NCI-H1105 treated with DMSO at 0.1 percent for 48 hours (cell line): ENCODE measurements around the gene NOSIP.

Experiments
- DNase-seq: peaks from one replicate; lab custom pipeline; 2025; lab: John Stamatoyannopoulos, UW

NOSIP gene

DNA sequence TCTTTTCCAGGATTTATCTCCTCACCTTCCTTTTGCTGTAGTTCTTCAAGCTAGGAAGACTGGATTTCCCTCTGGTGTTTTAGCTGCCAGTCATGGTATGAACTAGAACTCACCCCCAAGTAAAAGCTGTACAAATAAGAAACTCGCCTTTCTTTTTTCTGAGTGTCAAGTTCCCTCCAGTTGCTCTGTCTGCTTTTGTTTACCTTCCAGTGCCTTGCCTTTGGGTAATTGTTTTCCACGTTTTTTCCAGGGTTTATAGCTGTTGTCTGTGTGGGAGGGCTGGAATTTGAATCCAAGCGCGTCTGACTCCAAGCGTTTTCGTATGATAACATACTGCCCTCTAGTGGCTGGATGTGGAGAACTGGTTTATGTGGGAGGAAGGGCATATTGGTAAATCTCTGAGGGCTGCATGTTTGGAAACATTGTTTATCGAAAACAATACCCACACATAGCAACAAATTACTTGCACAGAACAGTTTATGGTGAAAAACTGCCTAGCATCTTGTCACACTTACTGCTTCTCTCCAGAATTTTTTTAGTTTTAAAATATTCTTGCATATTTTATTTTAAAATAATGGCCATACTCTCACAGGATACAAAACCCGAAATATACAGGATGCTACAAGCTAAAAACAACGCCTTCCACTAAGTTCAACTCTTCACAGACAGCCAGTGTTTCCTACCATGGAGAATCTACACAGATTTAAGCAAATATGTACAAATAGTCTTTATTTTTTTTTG, 33.4 kb downstream of the NOSIP start:
- peak; percentile 83 for DNase-seq

DNA sequence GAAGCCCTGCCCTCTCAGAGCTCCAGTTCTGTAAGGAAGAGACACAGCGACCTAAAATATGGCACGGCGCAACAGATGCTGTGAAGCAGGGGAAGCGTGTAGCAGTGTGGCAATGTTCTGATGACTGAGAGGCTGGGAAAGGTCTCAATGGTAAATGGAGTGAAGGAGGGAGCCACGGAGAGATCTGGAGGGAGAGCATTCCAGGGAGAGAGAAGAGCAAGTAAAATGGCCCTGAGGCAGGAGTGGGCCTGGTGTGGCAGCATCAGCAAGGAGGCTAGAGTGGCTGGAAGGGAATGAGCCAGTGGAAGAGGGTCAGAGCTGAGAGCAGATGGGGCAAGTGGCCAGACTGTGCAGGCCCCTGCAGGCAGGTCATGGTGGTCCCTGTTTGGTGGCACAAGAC, 36.2 kb downstream of the NOSIP start:
- DNase-seq = no peak

DNA sequence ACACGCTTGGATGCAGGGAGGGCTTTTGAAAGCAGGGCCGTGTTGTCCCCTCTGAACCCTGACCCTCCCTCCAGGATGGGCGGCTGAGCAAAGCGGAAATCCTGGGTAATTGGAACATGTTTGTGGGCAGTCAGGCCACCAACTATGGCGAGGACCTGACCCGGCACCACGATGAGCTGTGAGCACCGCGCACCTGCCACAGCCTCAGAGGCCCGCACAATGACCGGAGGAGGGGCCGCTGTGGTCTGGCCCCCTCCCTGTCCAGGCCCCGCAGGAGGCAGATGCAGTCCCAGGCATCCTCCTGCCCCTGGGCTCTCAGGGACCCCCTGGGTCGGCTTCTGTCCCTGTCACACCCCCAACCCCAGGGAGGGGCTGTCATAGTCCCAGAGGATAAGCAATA, 37.3 kb downstream of the NOSIP start:
- DNase-seq = no peak

DNA sequence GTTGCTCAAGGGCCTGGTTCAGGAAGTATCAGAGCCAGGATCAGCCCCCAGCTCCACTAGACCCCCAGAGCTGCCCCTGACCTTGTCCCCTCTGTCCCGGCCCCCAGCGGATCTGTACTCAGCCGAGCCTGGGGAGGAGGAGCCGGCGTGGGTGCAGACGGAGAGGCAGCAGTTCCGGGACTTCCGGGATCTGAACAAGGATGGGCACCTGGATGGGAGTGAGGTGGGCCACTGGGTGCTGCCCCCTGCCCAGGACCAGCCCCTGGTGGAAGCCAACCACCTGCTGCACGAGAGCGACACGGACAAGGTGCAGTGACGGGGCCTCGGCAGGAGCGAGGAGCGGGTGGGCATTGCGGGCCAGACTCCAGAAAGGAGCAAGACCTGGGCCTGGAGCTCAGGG, 37.9 kb downstream of the NOSIP start:
- no peak for DNase-seq

DNA sequence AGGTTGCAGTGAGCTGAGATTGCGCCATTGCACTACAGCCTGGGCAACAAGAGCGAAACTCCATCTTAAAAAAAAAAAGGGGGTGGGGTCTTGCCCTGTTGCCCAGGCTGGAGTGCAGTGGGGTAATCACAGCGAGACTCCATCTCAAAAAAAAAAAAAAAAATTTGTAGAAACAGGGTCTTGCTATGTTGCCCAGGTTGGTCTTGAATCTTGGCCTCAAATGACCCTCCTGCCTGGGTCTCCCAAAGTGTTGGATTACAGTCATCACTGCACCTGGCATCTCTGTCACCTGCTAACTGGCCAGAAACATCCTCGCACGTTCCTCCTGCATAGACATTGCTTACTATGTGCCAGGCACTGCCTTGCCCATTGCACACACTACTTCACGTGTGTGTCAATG, 38.4 kb downstream of the NOSIP start:
- no peak for DNase-seq

DNA sequence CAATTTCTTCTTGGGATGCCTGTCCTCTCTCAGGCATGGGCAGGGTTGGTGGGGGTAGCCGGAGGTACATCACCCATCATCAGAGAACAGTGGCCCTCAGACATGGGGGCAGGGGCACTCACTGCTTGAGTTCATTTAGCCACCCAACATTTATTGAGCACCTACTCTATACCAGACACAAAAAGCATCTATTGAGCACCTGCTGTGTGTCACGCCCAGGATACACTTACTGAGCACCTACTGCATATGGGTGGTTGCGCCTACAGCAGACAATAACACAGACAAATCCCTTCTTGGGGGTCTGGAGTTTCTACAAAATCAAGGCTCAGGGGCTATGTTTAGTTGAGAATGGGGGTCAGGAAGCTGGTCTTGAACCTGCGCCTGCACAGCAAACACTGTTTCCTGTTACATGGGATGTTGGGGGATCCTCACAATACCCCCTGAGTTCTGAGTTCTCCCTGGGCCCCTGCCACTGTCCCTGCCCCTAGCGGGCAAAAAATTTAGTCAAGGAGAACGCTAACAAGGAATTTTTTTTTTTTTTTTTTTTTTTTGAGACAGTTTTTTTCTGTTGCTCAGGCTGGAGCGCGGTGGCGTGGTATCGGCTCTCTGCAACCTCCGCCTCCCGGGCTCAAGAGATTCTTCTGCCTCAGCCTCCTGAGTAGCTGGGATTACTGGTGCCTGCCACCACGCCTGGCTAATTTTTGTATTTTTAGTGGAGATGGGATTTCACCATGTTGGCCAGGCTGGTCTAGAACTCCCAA, 41.0 kb downstream of the NOSIP start:
- DNase-seq = no peak

DNA sequence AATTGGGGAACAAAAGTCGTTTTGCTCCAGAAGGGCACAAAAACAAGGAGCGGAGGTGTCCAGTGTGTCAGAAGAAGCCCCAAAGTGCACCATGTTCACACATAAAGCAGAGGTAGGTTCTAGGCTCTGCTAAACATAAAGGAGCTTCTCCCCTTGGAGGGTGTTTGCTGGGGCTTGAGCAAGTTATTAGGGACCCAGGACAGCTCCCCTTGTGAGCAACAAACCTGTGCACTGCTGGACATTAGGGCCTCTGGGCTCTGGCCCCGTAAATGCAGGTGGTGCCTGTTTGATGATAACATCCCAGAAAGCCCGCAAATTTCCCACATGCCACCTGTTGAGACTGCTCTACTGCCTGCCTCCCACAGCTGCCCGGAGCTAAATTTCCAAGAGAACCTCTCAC, 41.7 kb downstream of the NOSIP start:
- DNase-seq = no peak

DNA sequence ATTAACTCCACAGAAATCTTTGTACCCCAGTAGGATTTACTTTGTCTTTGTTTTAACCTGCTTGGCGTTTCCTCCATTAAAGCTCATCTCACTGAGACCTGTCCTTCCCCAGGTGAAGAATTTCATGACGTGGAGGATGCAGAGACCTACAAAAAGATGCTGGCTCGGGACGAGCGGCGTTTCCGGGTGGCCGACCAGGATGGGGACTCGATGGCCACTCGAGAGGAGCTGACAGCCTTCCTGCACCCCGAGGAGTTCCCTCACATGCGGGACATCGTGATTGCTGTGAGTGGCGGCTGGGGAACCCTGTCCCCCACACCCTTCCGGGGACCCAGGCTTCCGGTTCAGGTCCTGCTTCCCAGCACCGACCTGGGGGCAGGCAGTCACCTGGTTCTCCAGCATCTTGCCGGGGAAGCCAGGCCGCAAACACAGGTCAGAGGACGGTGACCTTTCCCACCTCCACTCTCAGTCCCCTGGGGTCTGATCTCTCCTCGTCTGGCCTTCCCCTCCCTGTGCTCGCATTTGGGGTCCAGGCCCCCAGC, 43.4 kb downstream of the NOSIP start:
- no peak for DNase-seq

DNA sequence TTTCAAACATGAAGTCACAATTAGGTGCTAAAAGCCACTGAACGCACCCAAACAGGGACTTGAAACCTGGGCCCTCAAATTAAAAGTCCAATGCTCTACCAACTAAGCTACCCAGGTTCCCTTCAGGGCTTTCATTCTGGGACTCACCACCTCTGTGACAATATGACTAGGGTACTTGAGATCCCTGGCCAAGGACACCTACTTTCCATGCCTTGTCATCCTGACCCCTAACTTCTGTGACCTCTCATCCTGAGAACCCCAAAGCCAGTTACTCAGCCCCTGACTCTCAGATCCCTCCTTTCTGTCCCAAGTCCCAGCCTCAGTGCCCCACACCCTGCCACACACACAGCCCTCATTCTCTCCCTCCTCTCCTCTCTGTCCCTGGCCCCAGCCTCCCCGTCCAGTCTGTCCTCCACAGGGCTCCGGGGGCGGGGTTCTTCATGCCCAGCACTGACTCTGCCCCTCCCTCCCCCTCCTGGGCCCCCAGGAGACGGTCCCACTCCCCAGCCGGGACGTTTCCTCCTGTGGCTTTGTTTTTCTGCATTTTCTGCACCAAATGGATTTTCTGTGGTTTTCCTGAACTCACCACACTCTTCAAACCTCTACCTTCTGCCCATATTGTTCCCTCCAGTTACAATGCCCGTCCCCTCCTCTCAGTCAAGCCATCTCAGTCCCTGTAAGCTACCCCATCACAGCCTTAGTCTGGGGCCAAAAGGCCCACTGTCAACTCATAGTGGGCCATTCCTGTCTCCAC, 45.5 kb downstream of the NOSIP start:
- no peak for DNase-seq

DNA sequence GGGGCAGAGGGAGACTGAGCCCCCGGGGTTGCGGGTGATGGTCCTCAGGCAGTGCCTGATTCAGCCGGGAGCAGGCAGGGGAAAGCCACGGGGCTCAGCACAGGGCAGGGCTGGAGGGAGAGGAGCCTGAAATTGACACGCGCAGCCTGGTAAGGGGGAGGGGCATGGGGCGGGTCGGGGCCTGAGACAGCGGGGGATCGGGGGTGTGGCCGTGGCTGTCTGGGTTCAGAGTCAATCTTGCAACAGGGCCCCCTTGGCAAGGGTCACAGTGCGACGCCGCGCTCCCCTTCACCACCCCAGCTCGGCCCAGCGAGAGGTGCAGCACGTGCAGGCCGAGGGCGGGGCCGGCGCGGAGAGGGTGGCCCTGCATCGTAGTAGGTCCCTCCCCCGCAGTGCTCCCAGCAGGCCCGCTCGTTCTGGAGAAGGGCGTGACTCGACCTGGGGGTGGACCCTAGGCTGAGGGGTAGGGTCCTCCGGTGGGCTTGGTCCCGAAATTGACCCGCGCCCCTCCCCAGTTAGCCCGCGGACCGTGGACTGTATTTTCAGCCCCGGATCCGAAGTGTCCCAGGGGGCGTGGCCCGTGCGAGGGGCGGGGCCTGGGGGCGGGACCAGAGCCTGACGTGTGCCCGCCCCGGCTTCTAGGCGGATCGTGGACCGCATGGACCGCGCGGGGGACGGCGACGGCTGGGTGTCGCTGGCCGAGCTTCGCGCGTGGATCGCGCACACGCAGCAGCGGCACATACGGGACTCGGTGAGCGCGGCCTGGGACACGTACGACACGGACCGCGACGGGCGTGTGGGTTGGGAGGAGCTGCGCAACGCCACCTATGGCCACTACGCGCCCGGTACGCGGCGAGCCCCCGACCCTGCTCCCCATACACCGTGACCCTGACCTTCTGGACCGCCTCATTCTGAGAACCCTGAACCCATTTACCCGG, 46.5 kb downstream of the NOSIP start:
- DNase-seq = peak; percentile 44

DNA sequence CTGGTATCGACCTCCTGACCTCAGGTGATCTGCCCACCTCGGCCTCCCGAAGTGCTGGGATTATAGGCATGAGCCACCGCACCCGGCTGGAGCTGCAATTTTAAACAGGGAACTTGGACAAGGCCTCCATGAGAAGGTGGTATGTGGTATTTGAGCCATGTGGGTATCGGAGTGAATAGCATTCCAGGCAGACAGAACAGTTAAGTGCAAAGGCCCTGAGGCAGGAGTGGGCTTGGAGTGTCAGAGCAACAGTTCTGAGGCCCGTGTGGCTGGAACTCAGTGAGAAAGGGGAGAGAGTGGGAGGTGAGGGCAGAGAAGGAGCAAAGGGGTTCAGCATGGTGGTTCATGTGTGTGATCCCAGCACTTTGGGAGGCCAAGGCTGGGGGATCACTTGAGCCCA, 49.6 kb downstream of the NOSIP start:
- no peak for DNase-seq

DNA sequence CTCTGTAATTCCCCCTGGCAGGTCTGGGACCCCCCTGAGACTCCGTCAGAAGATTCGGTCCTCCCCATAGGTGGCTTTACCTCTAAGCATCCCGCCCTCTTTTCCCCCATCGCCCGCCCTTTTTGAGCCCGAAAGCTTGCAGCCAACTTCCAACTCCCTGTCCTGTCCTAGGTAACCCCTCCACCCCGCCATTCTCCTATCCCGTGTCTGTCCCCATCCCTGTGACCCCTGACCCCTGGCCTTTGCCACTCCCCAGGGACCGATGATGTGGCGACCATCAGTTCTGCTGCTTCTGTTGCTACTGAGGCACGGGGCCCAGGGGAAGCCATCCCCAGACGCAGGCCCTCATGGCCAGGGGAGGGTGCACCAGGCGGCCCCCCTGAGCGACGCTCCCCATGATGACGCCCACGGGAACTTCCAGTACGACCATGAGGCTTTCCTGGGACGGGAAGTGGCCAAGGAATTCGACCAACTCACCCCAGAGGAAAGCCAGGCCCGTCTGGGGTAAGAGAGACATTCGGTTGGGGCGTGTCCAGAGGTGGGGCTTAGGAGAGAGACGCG, 52.1 kb downstream of the NOSIP start:
- DNase-seq = no peak

DNA sequence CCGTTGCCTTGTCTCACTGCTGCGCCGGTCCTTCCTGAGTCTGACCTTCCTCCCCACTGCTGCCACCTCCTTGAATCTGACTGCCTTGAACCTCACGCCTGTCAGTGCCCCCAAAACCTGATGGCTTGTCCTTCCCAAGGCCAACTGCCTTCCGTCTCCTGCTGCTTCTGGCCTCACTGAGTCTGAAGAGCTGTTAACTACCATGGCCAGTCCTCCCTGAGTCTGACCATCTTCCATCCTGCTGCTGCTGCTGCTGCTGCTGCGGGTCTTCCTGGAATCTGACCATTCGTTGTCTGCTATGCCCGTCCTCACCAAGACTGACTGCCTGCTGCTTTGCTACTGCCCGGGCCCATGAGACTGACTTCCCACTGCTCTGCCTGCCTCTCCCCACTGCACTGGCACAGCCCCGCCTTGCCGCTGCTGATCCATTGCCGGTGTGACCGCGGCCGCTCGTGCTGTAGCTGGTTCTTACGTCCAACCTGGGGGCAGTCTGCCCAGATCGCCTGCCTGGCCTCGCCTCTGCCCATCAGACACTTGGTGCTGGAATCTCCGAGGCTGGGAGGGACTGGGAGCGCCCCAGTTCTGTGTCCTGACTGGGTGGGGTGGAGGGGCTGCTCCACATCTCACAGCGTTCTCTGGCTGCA, 55.4 kb downstream of the NOSIP start:
- DNase-seq = no peak

DNA sequence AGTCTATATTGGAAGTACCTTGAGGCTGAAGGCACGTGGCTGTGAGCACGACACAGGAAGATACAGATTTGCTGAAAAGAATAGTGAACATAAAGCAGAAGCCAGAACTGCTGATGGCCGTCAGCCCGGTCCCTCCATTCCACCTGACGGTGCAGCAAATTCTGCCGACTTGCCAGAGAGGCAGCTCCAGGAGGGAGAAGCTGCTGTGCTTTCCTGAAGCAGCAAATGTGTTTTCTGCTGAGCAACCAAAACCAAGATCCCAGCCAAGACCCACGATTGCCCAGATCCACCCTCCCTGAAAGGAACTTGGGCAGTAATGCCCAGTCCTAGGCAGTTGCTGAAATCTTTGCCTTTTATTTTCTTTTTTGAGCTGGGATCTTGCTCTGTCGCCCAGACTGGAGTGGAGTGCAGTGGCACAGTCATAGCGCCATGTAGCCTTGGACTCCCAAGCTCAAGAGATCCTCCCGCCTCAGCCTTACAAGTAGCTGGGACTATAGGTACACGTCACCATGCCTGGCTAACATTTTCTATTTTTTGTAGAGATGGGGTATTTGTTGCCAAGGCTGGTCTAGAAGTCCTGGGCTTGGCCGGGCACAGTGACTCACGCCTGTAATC, 59.5 kb downstream of the NOSIP start:
- no peak for DNase-seq

DNA sequence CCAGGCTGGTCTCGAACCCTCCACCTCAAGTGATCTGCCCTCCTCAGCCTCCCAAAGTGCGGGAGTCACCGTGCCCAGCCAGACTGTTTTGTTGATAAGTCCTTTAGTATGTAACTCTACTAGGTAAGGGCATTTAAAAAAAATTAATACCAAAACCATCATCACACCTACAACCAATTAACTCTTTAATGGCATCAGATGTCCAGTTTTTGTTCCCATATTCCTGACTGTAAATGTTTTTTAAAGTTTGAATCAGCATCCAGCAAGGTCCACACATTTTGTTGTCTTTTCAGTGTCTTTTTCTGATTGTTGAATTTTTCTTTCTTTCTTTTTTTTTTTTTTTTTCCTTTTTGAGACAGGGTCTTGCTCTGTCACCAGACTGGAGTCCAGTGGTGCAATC, 62.3 kb downstream of the NOSIP start:
- DNase-seq = no peak

DNA sequence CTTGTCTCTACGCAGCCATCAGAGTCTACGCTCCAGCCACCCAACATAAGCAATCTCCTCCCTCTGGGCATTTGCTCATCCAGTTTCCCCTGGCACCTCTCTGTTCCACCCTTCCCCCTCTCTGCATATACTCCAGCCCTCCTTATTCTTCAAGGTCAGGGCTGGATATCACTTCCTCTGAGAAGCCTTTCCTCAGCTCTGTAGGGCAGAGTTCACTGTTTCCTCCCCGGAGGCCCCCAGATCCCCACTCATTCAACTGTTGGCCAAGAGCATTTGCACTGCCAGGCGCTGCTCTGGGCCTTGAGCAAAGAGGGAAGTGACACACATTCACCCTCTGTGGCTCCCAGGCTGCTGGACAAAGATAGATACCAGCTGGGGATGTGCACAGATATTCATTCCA, 64.6 kb downstream of the NOSIP start:
- DNase-seq = no peak

DNA sequence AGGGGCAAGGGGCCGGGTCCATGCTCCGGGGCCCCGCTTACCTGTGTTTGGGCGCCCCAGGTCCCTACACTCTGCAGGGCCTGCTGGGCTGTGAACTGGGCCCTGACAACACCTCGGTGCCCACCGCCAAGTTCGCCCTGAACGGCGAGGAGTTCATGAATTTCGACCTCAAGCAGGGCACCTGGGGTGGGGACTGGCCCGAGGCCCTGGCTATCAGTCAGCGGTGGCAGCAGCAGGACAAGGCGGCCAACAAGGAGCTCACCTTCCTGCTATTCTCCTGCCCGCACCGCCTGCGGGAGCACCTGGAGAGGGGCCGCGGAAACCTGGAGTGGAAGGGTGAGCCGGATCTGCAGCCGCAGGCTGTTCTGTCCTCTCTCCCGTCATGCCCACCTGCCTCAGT, 66.2 kb downstream of the NOSIP start:
- no peak for DNase-seq

DNA sequence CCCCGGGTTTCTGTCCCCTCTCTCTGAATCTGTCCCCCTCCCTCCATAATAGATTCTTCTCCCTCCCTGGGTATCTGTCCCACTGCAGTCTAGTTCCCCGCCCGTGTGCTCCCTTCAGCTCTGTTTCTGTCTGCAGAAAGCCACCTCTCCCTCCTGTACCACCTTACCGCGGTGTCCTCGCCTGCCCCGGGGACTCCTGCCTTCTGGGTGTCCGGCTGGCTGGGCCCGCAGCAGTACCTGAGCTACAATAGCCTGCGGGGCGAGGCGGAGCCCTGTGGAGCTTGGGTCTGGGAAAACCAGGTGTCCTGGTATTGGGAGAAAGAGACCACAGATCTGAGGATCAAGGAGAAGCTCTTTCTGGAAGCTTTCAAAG, 66.6 kb downstream of the NOSIP start:
- DNase-seq = no peak

DNA sequence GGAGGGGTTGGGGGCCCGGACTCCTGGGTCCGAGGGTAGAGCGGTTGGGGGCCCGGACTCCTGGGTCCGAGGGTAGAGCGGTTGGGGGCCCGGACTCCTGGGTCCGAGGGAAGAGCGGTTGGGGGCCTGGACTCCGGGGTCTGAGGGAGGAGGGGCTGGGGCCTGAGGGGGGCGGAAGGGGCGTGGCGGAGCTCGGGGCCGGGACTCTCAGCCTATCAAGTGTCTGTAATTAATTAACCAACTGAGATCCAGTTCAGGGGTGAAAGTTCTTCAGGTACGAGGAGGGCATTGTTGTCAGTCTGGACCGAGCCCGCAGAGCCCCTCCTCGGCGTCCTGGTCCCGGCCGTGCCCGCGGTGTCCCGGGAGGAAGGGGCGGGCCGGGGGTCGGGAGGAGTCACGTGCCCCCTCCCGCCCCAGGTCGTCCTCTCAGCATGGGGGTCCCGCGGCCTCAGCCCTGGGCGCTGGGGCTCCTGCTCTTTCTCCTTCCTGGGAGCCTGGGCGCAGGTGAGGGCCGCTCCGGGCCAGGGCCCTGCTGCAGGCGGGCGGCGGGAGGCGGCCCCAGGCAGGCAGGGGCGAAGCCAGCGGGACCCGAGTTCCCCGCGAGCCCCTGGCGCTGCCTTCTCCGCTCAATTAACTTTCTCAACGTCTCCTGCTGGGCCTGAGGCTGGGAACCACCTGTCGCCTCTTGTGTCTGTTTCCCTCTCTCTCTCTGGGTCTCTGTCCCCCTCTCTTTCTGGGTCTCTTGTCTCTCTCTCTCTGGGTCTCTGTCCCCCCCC, 67.2 kb downstream of the NOSIP start:
- peak; percentile 36 for DNase-seq
